Measurements from ENCODE around the gene FGF11. TPM values are rescaled to one million over a fixed set of nuclear protein-coding genes. Genes with fewer than 3 reads are reported as not detected.
A peak's percentile ranks its signal among the peaks of the same experiment; 100 is the strongest.

Gene FGF11
- 3.3 TPM for total RNA-seq
- under 1 TPM in 3 of 4 donors, not detected in 1; 0.07 to 0.27 (median 0.18) TPM for polyA plus RNA-seq

- Mint-ChIP-seq H3K4me1 (peaks cover 5 to 60% (median 31%) of the 10 kb centered on the region in 4 donors), H3K27ac (peak within 1 kb of the TSS in 2 of 3 donors; percentile 40 to 62), H3K27me3 (peaks cover 71% of the 10 kb centered on the region), H3K4me3 (peak within 1 kb of the TSS; percentile 74 to 95 (median 83)), H3K9me3 (peaks cover 0 to 2% (median 0%) of the 10 kb centered on the region in 7 donors), H3K36me3 (peaks cover 14% of the 10 kb centered on the region)
- no peak for ATAC-seq (ENCODE audit: low read depth in 2 of 2)
- Histone ChIP-seq H3K36me3 (ENCODE audit: control insufficient read depth, insufficient read depth, low read length) (no peaks in the 10 kb centered on the region), H3K9me3 (ENCODE audit: control insufficient read depth in 2 of 2, low read length in 2 of 2) (no peaks in the 10 kb centered on the region), H3K4me3 (ENCODE audit: low read depth, low read length) (no peak within 1 kb of the TSS), H3K27ac (ENCODE audit: insufficient read depth, low read length, poor library complexity, severe bottlenecking) (no peak within 1 kb of the TSS), H3K4me1 (ENCODE audit: control insufficient read depth, insufficient read depth, low read length, poor library complexity, severe bottlenecking) (peaks cover 56% of the 10 kb centered on the region), H3K27me3 (ENCODE audit: control insufficient read depth, insufficient read depth, low read length) (peaks cover 28% of the 10 kb centered on the region)
- no peak for DNase-seq
These were observed at the start of gene FGF11 for GRCh38 chr17:7439462-7440112. FGF11 (plus strand) TSS chr17:7439512; CDS start chr17:7439621, 109 bp downstream.

- no peak for ATAC-seq (ENCODE audit: low read depth in 2 of 2)
- H3K27me3 ChIP-seq (ENCODE audit: control insufficient read depth, insufficient read depth, low read length) = no peaks in the 10 kb centered on the region
- H3K4me3 ChIP-seq (ENCODE audit: low read depth, low read length) = no peak overlapping the region
- H3K4me1 ChIP-seq (ENCODE audit: control insufficient read depth, insufficient read depth, low read length, poor library complexity, severe bottlenecking) = peaks cover 45% of the 10 kb centered on the region
- Mint-ChIP-seq H3K36me3 (peaks cover 17% of the 10 kb centered on the region), H3K9me3 (no peaks in the 10 kb centered on the region), H3K27me3 (peaks cover 5% of the 10 kb centered on the region), H3K4me1 (peaks cover 3 to 49% (median 19%) of the 10 kb centered on the region in 4 donors), H3K4me3 (peak overlapping the region in 2 of 4 donors; percentile 38 to 80), H3K27ac (no peak overlapping the region)
- H3K9me3 ChIP-seq (ENCODE audit: control insufficient read depth in 2 of 2, low read length in 2 of 2) = no peaks in the 10 kb centered on the region
- no peak overlapping the region for H3K27ac ChIP-seq (ENCODE audit: insufficient read depth, low read length, poor library complexity, severe bottlenecking)
- no peak for DNase-seq
- peaks cover 44% of the 10 kb centered on the region for H3K36me3 ChIP-seq (ENCODE audit: control insufficient read depth, insufficient read depth, low read length)
These were observed 49.1 kb upstream of the FGF11 start for GRCh38 chr17:7389924-7390910.

GRCh38 chr17:7391307-7391706, 48.0 kb upstream of the FGF11 start:
- DNase-seq (no peak), ATAC-seq (ENCODE audit: low read depth in 2 of 2) (no peak)
- peaks cover 46% of the 10 kb centered on the region for H3K4me1 ChIP-seq (ENCODE audit: control insufficient read depth, insufficient read depth, low read length, poor library complexity, severe bottlenecking)
- no peaks in the 10 kb centered on the region for H3K9me3 Mint-ChIP-seq
- H3K4me1 Mint-ChIP-seq = peaks cover 3 to 48% (median 21%) of the 10 kb centered on the region in 4 donors
- peaks cover 5% of the 10 kb centered on the region for H3K27me3 Mint-ChIP-seq
- H3K27ac ChIP-seq (ENCODE audit: insufficient read depth, low read length, poor library complexity, severe bottlenecking) = no peak overlapping the region
- no peaks in the 10 kb centered on the region for H3K27me3 ChIP-seq (ENCODE audit: control insufficient read depth, insufficient read depth, low read length)
- no peaks in the 10 kb centered on the region for H3K9me3 ChIP-seq (ENCODE audit: control insufficient read depth in 2 of 2, low read length in 2 of 2)
- H3K27ac Mint-ChIP-seq = peak overlapping the region in 1 of 3 donors; percentile 31
- peaks cover 17% of the 10 kb centered on the region for H3K36me3 Mint-ChIP-seq
- no peak overlapping the region for H3K4me3 ChIP-seq (ENCODE audit: low read depth, low read length)
- H3K4me3 Mint-ChIP-seq = peak overlapping the region; percentile 56 to 92 (median 82)
- peaks cover 44% of the 10 kb centered on the region for H3K36me3 ChIP-seq (ENCODE audit: control insufficient read depth, insufficient read depth, low read length)

- Mint-ChIP-seq H3K9me3 (no peaks in the 10 kb centered on the region), H3K4me3 (peak overlapping the region; percentile 94 to 98 (median 95)), H3K27ac (peak overlapping the region; percentile 32 to 80 (median 59)), H3K4me1 (peaks cover 3 to 42% (median 21%) of the 10 kb centered on the region in 4 donors), H3K36me3 (peaks cover 17% of the 10 kb centered on the region), H3K27me3 (peaks cover 5% of the 10 kb centered on the region)
- H3K27me3 ChIP-seq (ENCODE audit: control insufficient read depth, insufficient read depth, low read length) = no peaks in the 10 kb centered on the region
- no peak for ATAC-seq (ENCODE audit: low read depth in 2 of 2)
- peak overlapping the region; percentile 76 for H3K4me3 ChIP-seq (ENCODE audit: low read depth, low read length)
- H3K4me1 ChIP-seq (ENCODE audit: control insufficient read depth, insufficient read depth, low read length, poor library complexity, severe bottlenecking) = peaks cover 46% of the 10 kb centered on the region
- H3K27ac ChIP-seq (ENCODE audit: insufficient read depth, low read length, poor library complexity, severe bottlenecking) = peak overlapping the region; percentile 87
- H3K36me3 ChIP-seq (ENCODE audit: control insufficient read depth, insufficient read depth, low read length) = peaks cover 42% of the 10 kb centered on the region
- H3K9me3 ChIP-seq (ENCODE audit: control insufficient read depth in 2 of 2, low read length in 2 of 2) = no peaks in the 10 kb centered on the region
- DNase-seq = no peak
These were observed 46.4 kb upstream of the FGF11 start for GRCh38 chr17:7392696-7393612.

GRCh38 chr17:7393613-7394451, 45.5 kb upstream of the FGF11 start:
- Histone ChIP-seq H3K27ac (ENCODE audit: insufficient read depth, low read length, poor library complexity, severe bottlenecking) (peak overlapping the region; percentile 87), H3K27me3 (ENCODE audit: control insufficient read depth, insufficient read depth, low read length) (no peaks in the 10 kb centered on the region), H3K36me3 (ENCODE audit: control insufficient read depth, insufficient read depth, low read length) (peaks cover 34% of the 10 kb centered on the region), H3K9me3 (ENCODE audit: control insufficient read depth in 2 of 2, low read length in 2 of 2) (no peaks in the 10 kb centered on the region), H3K4me1 (ENCODE audit: control insufficient read depth, insufficient read depth, low read length, poor library complexity, severe bottlenecking) (peaks cover 46% of the 10 kb centered on the region), H3K4me3 (ENCODE audit: low read depth, low read length) (peak overlapping the region; percentile 76)
- Mint-ChIP-seq H3K36me3 (peaks cover 17% of the 10 kb centered on the region), H3K27me3 (peaks cover 5% of the 10 kb centered on the region), H3K4me3 (peak overlapping the region; percentile 94 to 98 (median 95)), H3K4me1 (peaks cover 3 to 42% (median 21%) of the 10 kb centered on the region in 4 donors), H3K9me3 (no peaks in the 10 kb centered on the region), H3K27ac (peak overlapping the region; percentile 80 to 93 (median 85))
- peak; percentile 51 to 52 for ATAC-seq (ENCODE audit: low read depth in 2 of 2)
- DNase-seq = peak; percentile 71 to 75 (median 74)

GRCh38 chr17:7394452-7395191, 44.7 kb upstream of the FGF11 start, which contains the start of gene PLSCR3:
PLSCR3 (minus strand) TSS chr17:7394525; CDS start chr17:7394110, 415 bp downstream.
- Histone ChIP-seq H3K27ac (ENCODE audit: insufficient read depth, low read length, poor library complexity, severe bottlenecking) (peak within 1 kb of the TSS; percentile 87), H3K9me3 (ENCODE audit: control insufficient read depth in 2 of 2, low read length in 2 of 2) (no peaks in the 10 kb centered on the region), H3K27me3 (ENCODE audit: control insufficient read depth, insufficient read depth, low read length) (no peaks in the 10 kb centered on the region), H3K36me3 (ENCODE audit: control insufficient read depth, insufficient read depth, low read length) (peaks cover 28% of the 10 kb centered on the region), H3K4me1 (ENCODE audit: control insufficient read depth, insufficient read depth, low read length, poor library complexity, severe bottlenecking) (peaks cover 45% of the 10 kb centered on the region), H3K4me3 (ENCODE audit: low read depth, low read length) (peak within 1 kb of the TSS; percentile 76)
- peak within 1 kb of the TSS; percentile 94 to 98 (median 95) for H3K4me3 Mint-ChIP-seq
- peaks cover 3 to 38% (median 20%) of the 10 kb centered on the region in 4 donors for H3K4me1 Mint-ChIP-seq
- H3K27me3 Mint-ChIP-seq = peaks cover 5% of the 10 kb centered on the region
- ATAC-seq (ENCODE audit: low read depth in 2 of 2) (peak; percentile 88), DNase-seq (peak; percentile 79 to 83 (median 82))
- H3K27ac Mint-ChIP-seq = peak within 1 kb of the TSS; percentile 85 to 93 (median 88)
- H3K9me3 Mint-ChIP-seq = no peaks in the 10 kb centered on the region
- H3K36me3 Mint-ChIP-seq = peaks cover 13% of the 10 kb centered on the region
